Left ventricle myocardium inferior (tissue), 1 donor: ENCODE data around the gene PLCXD3. TPM values are rescaled to one million over a fixed set of nuclear protein-coding genes. Genes with fewer than 3 reads are reported as not detected.
A peak's percentile ranks its signal among the peaks of the same experiment; 100 is the strongest.

Experiments used
- DNase-seq: peaks from one replicate; pipeline ENCODE4 v3.0.0-alpha.2; 2020
- H3K27ac ChIP-seq: fragments of 200-600 bp; replicated peaks from 2 replicates; pipeline ENCODE4 v1.8.0; 2021
- H3K27me3 ChIP-seq: fragments of 200-600 bp; 2 replicates; pipeline ENCODE4 v1.8.0; 2021; ENCODE audit warnings: low read depth
- H3K36me3 ChIP-seq: fragments of 200-600 bp; 2 replicates; pipeline ENCODE4 v1.8.0; 2021
- H3K4me1 ChIP-seq: fragments of 200-600 bp; 2 replicates; pipeline ENCODE4 v1.8.0; 2021
- H3K4me3 ChIP-seq: fragments of 200-600 bp; 2 replicates; pipeline ENCODE4 v1.8.0; 2021; ENCODE audit warnings: mild to moderate bottlenecking, moderate library complexity
- H3K9me3 ChIP-seq: fragments of 200-600 bp; replicated peaks from 2 replicates; pipeline ENCODE4 v1.8.0; 2021
- intact Hi-C: fragments of 100-400 bp; cut with micrococcal nuclease; formaldehyde crosslinking; loops from one replicate; pipeline ENCODE4 v1.11.0; 2022
- total RNA-seq: library from RNA; stranded (reverse); fragmentation: NEBNext Ultra II Directional; extraction: Animal tissue kit (Norgen Biotek cat#: 25700); gene quantifications from one replicate; pipeline ENCODE4 v1.2.1, GENCODE V29; 2021
- TF ChIP-seq, protein P1 (sequence below): fragments of 200-600 bp; IDR thresholded peaks from 2 replicates; pipeline ENCODE4 v1.8.0; 2021; ENCODE audit warnings: antibody characterized with exemption, mild to moderate bottlenecking, borderline replicate concordance
- donor health status: DM: no; HTN: yes; CAD: no; lungs with severe emphysema.

Gene PLCXD3
- total RNA-seq, 1 donor from 2014 or later: 73.1 TPM

- intact Hi-C loops: no loop called here
- H3K27ac ChIP-seq: peak overlapping the region; percentile 67
- DNase-seq: no peak
These were observed 139.9 kb downstream of the PLCXD3 start for GRCh38 chr5:41370482-41370881.

GRCh38 chr5:41369799-41370198 lies 140.6 kb downstream of the PLCXD3 start:
- no peaks in the 10 kb centered on the region for H3K36me3 ChIP-seq
- no peaks in the 10 kb centered on the region for H3K9me3 ChIP-seq
- peaks cover 59% of the 10 kb centered on the region for H3K4me1 ChIP-seq
- DNase-seq: no peak
- intact Hi-C loops: no loop called here
- no peaks in the 10 kb centered on the region for H3K27me3 ChIP-seq
- TF ChIP-seq, protein P1, sequence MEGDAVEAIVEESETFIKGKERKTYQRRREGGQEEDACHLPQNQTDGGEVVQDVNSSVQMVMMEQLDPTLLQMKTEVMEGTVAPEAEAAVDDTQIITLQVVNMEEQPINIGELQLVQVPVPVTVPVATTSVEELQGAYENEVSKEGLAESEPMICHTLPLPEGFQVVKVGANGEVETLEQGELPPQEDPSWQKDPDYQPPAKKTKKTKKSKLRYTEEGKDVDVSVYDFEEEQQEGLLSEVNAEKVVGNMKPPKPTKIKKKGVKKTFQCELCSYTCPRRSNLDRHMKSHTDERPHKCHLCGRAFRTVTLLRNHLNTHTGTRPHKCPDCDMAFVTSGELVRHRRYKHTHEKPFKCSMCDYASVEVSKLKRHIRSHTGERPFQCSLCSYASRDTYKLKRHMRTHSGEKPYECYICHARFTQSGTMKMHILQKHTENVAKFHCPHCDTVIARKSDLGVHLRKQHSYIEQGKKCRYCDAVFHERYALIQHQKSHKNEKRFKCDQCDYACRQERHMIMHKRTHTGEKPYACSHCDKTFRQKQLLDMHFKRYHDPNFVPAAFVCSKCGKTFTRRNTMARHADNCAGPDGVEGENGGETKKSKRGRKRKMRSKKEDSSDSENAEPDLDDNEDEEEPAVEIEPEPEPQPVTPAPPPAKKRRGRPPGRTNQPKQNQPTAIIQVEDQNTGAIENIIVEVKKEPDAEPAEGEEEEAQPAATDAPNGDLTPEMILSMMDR: no peak
- H3K4me3 ChIP-seq: no peak overlapping the region
- H3K27ac ChIP-seq: peak overlapping the region; percentile 67

More at GRCh38 chr5:41370482-41370881, 139.9 kb downstream of the PLCXD3 start:
- H3K27me3 ChIP-seq: no peaks in the 10 kb centered on the region
- H3K9me3 ChIP-seq: no peaks in the 10 kb centered on the region
- TF ChIP-seq, protein P1: no peak
- H3K36me3 ChIP-seq: no peaks in the 10 kb centered on the region
- peaks cover 57% of the 10 kb centered on the region for H3K4me1 ChIP-seq
- H3K4me3 ChIP-seq: no peak overlapping the region

GRCh38 chr5:41368158-41368557 lies 142.2 kb downstream of the PLCXD3 start:
- no peaks in the 10 kb centered on the region for H3K36me3 ChIP-seq
- TF ChIP-seq, protein P1: no peak
- intact Hi-C loops: no loop called here
- H3K9me3 ChIP-seq: no peaks in the 10 kb centered on the region
- no peak overlapping the region for H3K4me3 ChIP-seq
- peak overlapping the region; percentile 24 for H3K27ac ChIP-seq
- H3K27me3 ChIP-seq: no peaks in the 10 kb centered on the region
- H3K4me1 ChIP-seq: peaks cover 63% of the 10 kb centered on the region
- DNase-seq: no peak

- DNase-seq: no peak
- Histone ChIP-seq H3K4me3 (no peak overlapping the region), H3K4me1 (peaks cover 53% of the 10 kb centered on the region), H3K27ac (no peak overlapping the region), H3K27me3 (no peaks in the 10 kb centered on the region), H3K9me3 (no peaks in the 10 kb centered on the region), H3K36me3 (no peaks in the 10 kb centered on the region)
- intact Hi-C loops: no loop called here
- TF ChIP-seq, protein P1: no peak
These were observed 145.0 kb downstream of the PLCXD3 start for GRCh38 chr5:41365369-41365768.

GRCh38 chr5:41364346-41364745 lies 146.1 kb downstream of the PLCXD3 start:
- Histone ChIP-seq H3K36me3 (no peaks in the 10 kb centered on the region), H3K27me3 (no peaks in the 10 kb centered on the region), H3K9me3 (no peaks in the 10 kb centered on the region), H3K4me3 (no peak overlapping the region), H3K27ac (peak overlapping the region; percentile 16), H3K4me1 (peaks cover 43% of the 10 kb centered on the region)
- TF ChIP-seq, protein P1: no peak
- intact Hi-C loops: no loop called here
- no peak for DNase-seq
